Adrenal gland (tissue), 5 donors: ENCODE data around the gene CRELD2.

ENCODE experiments used
- CTCF ChIP-seq, 6 experiments: fragments of 450-650 bp in 4 of 6; fragments of 200-600 bp in 2 of 6; sonication (generic) in 1 of 6; IDR thresholded peaks; 1 replicate in 5 of 6; 2 replicates in 1 of 6; pipeline versions ENCODE4 v1.5.1 to v1.8.0; 2016 to 2021; ENCODE audit warnings: antibody characterized with exemption in 6 of 6, mild to moderate bottlenecking in 2 of 6, moderate library complexity in 1 of 6
- POLR2A ChIP-seq, 2 donors: fragments of 450-650 bp; IDR thresholded peaks; one replicate each; pipeline ENCODE4 v1.6.1; 2017; ENCODE audit warnings: antibody characterized with exemption in 2 of 2, mild to moderate bottlenecking in 2 of 2, moderate library complexity in 1 of 2
- donor health status: DM: no; HTN: no; CAD: no.

- TF ChIP-seq POLR2A (IDR thresholded peaks at IDR 0.05) (no peak), CTCF (IDR thresholded peaks at IDR 0.05) (no peak)
Observed at GRCh38 chr22:49914256-49914655, 4.2 kb upstream of the CRELD2 start.
